Midbrain (tissue), 1 donor: Measurements from ENCODE around the gene ADGRF4.

Experiments
- DNase-seq: peaks from one replicate; lab custom pipeline; 2025; lab: John Stamatoyannopoulos, UW

The ADGRF4 gene, protein sequence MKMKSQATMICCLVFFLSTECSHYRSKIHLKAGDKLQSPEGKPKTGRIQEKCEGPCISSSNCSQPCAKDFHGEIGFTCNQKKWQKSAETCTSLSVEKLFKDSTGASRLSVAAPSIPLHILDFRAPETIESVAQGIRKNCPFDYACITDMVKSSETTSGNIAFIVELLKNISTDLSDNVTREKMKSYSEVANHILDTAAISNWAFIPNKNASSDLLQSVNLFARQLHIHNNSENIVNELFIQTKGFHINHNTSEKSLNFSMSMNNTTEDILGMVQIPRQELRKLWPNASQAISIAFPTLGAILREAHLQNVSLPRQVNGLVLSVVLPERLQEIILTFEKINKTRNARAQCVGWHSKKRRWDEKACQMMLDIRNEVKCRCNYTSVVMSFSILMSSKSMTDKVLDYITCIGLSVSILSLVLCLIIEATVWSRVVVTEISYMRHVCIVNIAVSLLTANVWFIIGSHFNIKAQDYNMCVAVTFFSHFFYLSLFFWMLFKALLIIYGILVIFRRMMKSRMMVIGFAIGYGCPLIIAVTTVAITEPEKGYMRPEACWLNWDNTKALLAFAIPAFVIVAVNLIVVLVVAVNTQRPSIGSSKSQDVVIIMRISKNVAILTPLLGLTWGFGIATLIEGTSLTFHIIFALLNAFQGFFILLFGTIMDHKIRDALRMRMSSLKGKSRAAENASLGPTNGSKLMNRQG

DNA sequence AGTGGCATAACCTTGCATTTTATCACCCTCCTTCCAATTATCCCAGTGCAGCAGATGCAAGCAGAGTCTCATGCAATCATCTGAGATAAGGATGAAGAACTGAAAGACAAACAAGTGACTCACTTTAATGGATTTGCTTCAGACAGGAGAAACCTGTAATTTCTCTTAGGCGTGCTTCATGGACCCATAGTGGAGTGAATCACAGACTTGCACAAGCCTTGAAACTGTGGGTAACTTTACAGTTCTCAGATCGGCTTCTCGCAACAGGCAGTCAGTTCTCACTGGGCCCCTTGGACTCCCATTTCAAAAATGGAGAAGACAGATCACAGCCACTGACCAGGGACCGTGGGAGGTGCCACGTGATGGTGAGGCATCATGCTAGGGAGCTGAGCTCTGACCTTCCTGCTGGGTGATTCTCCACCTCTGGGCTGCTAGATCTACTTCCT lies at the start of gene ADGRF4:
Gene ADGRF4 (plus strand): TSS at position 239 of the 446 bp plus-strand sequence. CDS start 8,666 bp downstream, outside the sequence.
- no peak for DNase-seq

DNA sequence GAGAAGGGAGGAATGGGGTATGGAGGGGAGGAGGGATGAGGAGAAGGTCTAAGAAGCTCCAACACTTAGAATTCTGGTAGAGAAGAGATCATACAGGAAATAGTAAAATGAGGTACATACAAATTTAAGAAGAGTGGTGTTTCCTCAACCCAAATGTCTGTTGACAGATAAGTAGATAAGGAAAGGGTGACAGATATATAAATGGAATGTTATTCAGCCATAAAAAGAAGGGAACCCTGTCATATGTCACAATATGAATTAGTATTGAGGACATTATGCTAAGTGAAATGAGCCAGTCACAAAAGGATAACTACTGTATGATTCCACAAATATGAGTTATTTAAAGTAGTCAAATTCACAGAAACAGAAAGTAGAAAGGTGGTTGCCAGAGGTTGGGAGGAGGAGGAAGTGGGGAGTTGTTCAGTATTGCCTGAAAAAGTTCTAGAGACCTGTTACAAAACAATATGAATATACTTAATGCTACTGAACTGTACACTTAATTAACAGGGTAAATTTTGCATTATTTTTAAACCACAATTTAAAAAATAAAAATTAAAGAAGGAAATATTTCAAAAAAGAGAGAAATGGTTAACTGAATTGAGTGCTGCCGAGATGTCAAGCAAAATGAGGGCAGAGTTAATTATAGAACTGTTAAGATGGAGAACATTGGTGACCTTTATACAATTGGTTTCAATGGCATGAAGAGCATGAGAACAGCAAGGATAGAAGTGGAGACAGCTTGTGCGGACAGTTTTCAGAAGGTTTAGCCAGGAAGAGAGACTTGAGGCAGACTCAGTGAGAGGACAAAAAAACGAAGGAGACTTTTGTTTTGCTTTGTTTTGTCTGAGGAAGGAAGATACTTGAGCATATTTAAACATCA lies 47.6 kb upstream of the ADGRF4 start:
- DNase-seq, result no peak

DNA sequence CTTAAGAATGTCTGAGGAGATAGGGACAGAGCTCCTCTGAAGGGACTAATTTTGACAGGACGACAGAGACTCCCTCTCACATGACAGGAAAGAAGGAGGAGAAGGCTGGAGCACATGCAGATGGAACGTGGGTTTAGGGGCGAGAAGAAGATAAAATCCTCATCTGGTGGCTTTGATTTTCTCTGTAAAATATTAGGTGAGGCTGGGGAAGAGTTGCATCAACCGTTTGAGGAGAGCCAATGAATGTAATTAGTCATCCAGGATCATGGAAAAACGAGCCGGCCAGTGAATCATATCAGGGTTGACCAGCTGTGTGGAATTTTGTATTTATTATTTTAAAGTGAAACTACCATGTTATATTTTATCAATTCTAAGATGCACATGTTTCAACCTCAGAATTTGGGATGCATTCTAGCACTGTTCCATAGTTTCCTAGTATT lies 46.9 kb upstream of the ADGRF4 start:
- DNase-seq, result no peak

DNA sequence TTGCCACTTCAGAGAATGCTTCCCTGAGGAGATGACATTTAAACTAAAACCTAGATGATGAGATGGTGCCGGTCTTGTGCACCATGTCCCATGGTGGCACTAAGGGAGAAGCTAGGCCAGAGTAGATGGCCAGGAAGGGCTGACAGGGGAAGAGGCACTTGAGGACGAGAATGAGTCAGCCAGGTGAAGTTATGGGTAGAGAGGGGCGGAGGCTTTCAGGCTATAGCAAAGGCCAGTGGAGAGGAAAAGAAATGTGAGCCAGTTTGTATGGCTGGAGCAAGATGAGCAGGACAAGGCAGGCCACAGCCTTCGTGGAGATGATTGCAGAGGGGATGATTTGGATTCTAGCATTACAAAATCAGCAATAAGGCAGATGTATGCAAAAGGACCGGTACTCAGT lies 44.7 kb upstream of the ADGRF4 start:
- DNase-seq, result no peak

DNA sequence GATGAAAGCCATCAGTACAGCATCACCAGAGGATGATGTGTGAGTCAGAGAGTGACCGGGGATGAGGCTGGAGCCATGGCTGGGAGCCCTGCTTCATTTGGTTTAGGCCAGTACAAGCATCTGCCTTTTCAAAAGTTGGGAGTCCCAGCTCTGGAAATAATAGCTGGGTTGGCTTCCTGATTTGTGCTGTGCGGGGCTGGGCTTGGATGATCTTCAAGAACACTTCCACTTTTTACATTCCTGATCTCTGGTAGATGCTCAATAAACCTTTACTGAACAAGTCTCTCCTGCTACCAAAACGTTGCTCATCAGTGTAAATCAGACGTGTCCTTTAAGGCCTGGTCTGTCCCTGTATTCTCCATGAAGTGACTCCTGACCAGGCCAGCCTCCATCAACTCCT lies 44.1 kb upstream of the ADGRF4 start:
- no peak for DNase-seq

DNA sequence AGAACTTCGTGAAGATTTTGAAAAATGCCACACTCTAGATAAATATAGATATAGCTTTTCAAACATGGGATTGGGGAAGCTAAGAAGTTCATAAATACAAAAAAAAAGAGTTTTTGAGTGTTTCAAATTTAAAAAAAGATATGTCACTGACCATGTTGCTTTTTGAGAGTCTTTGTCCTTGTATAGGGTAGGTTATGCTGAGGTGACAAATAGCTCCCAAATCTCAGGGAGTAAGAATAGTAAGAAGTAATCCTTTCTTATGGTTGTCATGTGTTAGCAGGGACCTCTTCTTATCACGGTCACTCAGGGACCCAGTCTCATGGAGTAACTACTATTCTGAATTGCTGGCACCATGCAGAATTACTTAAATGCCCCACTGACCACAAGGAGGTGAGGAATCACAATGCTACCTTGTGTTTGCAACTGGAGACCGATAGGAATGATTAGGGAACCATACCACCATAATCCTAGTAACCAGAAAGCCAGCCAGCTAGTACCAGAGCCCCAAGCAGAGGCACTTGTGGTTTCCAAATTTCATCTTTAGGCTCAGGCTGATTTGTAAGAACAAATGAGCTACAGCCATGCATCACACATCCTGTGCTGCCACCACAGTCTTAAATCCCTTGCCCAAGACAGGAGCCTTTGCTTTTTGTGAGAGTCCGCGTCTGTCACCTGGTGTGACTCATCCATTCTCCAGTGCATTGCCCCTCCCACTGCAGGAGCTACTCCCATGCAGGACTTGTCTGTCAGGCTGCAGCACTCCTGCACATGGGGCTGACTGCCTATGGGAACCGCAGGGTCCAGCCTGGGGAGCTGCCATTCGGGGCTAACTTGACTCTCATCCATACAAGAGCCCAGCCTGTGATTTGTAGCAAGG lies 42.4 kb upstream of the ADGRF4 start:
- no peak for DNase-seq

DNA sequence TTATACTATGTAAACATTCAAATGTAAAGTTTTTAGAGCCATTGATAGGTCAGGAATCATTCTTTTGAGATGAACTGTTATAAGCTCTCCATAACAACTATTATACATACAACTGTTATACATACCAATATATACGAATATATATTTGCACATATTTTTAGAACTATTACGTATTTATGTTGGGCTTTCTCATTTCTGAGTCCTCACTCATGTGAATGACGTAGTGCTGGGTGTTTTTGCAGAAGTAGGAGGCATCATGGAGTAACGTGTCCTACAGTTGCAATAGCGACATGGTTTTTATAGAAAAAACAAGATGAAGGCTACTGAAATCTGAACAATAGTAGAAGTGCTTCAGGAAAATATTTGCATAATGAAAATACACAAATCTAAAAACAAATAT lies 36.4 kb upstream of the ADGRF4 start:
- DNase-seq, result no peak

DNA sequence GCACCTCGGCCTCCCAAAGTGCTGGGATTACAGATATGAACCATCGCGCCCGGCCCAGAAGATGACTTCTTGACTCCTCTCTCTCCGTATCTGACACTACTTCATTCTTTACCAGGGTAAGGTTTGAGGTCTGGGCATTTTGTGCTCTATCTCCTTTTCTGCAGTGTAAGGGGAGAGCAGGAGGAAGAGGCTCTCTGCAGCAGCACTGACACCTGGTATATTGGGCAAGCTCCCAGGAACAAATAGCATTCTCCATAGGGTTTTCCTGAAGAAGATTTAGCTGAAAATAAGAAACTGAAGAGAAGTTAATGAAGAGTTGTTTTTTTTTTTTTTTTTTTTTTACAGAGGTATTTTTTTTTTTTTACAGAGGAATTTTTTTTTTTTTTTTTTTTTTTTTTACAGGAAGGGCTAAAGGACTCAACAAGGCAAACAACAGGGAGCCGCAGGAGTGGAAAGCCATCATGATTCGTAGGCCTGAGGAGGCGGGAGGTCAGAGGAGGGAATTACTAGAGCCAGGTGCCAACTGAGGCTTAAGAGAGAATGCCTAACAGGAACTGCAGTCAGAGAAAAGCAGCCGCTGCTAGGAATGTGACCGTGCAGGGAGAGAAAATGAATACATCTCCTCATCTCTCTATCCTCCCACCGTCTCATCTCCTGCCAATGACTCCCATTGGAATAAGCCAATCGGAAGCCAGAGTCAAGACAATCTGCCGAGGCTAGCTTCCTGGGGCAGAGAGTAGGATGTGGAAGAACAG lies 34.7 kb upstream of the ADGRF4 start:
- DNase-seq, result no peak

DNA sequence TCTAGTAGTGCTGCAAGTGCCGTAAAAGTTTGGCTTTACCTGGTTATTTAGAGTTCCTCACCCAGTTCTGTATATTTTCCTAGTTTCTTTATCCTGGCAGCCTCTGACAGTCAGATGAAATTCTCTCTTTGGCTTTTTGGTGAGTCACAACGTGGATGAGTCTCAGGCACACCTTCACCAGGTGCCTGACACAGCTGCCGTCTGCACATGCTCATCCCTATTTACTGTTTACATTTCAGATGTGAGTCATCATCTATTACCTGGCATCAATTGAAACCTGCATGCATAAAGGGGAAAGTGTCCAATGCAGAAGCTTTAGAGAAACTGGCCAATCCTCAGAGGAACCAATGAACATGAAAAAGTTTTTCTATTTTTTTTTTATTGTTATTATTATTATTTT lies 33.3 kb upstream of the ADGRF4 start:
- DNase-seq, result no peak

DNA sequence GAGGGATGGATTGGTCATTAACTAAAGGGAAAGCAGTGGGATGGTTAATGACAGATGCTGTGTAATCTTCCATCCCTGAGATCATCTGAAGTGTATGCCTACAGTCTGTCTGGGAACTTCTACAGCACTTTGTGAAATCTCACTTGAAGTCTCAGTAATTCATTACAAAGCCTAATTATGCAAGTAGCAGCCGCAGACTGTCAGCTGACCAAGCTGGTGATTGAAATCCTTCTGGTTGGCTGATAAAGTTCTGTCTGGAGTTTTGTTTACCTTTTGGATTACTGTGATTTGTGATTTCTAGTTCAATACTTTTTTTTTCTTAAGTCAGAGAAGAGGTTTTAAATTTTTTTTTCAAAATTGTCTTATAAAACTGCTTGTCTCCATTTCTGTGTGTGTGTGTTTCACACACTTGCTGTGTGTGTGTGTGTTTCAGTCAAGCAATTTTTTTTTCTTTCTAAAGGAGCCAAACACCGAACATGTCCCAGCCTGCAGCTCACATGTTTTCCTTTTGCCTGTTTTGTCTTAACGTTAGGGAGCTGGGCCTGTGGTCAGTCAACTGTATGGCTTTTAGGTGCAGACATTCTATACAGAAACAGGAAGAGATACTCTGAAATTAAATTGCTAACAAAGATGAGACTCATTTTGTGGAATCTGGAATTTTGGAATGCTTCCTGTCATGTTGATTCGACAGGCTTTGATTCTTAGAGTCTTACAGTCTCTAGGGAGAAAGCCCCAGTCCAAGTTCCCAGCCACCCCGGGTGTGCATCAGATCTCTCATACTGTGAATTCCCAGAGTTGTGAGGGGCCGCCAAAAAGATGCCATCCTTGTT lies 28.5 kb upstream of the ADGRF4 start:
- DNase-seq, result peak; percentile 1

DNA sequence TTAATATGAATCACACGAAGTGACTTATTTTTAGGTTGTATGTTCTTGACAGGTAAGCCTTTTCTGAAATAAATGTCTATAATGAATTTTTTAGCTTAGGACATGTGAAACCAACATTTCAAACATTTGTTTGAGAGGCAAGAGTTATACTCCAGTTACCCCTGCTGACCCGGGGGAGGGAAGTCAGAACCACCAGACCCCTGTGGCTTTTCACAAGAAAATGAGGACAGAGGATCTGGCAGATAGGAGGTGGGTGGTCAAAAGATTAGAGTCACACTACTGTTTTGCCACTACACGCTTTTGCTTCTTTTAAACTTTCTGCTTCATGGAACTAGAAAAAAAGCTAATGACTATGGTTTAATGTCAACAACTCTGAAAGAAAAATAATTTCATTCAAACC lies 27.5 kb upstream of the ADGRF4 start:
- no peak for DNase-seq

DNA sequence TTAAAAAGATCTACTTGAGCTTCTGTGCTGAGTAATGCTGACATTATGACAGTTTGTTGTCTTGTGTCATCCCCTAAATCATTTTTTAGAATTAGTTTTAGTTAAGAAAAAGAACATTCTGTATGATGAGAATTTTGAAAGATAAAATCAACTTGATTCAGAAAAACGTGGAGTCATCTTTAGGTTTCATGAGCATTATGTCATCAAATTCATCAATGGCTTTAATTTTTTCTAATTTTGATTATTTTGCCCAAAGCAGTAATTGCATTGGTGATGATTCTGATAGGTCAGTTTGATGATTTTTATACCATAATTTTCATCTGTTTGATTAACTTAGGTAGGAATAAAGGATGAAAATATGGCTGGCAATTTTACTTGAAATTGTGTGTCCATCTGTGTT lies 26.6 kb upstream of the ADGRF4 start:
- no peak for DNase-seq

DNA sequence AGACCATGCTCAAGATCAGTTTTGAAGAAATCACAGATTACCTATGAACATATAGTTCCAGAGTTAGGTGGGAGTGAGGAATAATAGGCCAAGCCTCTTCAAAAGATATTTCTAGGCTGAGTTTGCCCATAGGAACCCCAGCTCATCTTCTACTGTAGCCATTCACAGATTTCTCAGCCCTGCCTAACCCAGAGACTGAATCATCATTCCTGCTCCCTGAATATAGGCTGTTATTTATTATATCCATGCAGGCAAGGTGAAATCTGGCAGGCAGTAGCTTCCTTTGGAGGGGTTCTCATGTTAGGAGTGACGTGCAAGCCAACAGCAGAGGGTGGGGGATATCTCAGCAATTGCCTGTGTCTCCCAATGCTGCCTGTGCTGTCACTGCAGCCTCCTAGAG lies 25.6 kb upstream of the ADGRF4 start:
- DNase-seq, result no peak

DNA sequence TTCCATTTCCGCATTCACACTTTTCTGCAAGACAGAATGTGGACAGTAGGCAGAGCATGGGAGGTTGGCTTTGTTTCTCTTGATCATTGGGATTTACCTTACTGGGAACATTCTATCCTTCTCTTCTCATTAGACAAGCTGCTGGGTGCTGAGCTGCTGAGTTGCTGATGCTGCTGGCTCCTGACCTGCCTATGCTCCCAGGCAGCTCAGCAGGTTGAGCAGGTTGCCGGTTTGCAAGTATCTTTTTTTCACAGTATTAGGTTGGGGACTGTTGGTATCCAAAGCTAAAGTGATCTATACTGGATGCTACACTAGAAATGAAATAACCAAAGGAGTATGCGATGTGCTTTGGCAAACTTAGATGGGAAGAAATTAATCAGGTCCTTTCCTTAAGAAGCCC lies 23.7 kb upstream of the ADGRF4 start:
- no peak for DNase-seq

DNA sequence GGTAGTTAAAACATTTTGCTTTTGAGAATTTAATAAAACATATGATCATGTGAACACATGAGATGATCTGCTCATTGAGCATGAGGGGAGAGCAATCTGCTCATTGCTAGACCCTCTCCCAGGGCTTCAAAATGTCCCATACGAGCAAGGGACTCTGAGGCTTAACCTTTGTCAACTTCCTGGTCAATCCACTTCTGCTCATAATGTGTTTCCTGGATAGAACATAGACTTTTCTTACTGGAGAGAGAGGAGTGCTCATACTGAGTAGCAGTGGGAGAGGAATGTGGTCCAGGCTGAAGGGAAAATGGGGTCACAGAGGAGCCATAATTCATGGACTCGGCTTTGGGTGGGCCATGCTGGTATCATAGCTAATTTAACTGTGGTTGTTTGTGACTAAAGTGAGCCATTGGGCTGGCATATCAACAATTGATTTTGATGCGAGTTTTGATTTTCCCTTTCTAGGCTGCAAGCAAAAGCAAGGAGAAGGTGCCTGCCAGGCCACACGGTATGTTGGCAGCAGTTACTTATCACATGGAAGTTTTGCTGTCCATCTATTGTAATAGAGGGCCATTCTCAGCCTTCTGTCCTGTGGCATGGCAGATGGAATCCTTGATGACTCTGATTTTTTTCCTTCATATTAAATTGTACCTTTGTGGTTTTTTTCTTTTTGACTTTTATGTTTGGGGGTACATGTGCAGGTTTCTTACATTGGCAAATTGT lies 20.8 kb upstream of the ADGRF4 start:
- DNase-seq, result no peak

DNA sequence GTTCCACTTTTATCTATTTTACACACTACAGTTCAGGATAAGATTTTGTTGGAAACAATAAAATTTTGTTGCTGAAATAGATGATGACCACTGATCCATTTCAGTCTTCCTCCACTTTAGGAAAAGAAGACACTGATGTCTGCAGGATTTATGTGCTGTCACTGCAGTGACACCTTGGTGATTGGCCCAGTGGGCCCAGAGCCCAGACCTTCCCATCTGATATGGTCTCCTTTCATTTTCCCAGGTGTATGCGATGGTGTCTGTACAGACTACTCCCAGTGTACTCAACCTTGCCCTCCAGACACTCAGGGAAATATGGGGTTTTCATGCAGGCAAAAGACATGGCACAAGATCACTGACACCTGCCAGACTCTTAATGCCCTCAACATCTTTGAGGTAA lies 19.6 kb upstream of the ADGRF4 start:
- DNase-seq, result no peak

DNA sequence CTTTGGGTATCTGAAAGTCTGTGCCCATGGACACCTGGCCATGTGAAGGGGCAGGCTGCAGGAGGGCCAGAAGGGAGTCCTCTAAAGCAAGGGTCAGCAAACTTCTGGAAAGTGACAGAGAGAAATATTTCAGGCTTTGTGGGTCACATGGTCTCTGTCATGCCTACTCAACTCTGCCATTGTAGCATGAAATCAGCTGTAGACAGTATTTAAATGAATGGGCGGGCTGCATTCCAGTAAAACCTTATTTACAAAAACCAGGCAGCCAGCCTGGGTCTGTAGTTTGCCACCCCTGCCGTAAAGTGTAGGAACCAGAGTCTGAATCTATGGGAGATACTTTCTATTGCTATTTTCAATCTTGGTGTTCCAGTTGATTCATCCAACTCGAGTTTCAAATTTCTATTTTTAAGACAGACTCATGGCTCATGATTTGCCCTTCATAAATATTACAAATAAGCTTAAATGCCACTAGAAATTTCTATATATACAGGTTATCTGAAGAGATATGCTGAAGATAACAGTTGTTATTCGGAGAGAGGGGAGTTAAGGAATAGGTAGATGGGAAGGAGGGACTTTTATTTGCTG lies 19.0 kb upstream of the ADGRF4 start:
- DNase-seq, result no peak

DNA sequence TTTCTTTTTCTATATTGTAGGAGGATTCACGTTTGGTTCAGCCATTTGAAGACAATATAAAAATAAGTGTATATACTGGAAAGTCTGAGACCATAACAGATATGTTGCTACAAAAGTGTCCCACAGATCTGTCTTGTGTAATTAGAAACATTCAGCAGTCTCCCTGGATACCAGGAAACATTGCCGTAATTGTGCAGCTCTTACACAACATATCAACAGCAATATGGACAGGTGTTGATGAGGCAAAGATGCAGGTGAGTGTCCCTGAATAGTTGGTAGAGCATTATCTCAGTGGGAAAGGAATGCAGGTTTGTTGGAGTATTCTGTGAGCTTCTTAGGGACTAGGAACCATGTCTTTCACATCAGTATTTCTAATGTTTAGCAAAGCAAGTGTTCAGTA lies 18.3 kb upstream of the ADGRF4 start:
- no peak for DNase-seq

DNA sequence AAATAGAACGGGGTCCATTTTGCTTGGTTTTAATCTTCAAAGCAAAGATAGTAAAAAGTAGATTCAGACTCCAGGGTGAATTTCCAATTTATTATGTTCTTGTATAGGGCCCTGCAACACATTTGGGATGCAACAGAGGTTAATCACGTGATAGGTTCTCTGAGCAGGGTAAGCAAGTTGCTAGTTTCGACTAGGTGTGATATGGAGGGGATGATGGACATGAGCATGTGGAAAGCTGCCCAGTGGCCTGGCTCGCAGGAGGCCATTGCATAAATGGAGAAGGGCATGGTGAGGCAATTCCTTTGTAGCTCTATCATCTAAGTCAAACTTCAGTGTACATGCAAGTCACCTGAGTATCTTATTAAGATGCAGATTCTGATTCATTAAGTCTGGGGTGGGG lies 17.7 kb upstream of the ADGRF4 start:
- no peak for DNase-seq
